GM19240 (cell line): ENCODE measurements around the gene DNAJB6.

Experiments
- DNase-seq: peaks from one replicate; pipeline ENCODE4 v3.0.0; 2011; ENCODE audit warnings: low spot score; ENCODE audit not compliant: insufficient read length

Gene DNAJB6

GRCh38 chr7:157394246-157395191 lies 57.7 kb downstream of the DNAJB6 start:
- no peak for DNase-seq

- no peak for DNase-seq
These were observed 58.4 kb downstream of the DNAJB6 start for GRCh38 chr7:157395206-157395605.

- DNase-seq: no peak
These were observed 59.7 kb downstream of the DNAJB6 start for GRCh38 chr7:157396316-157397035.

- DNase-seq: no peak
These were observed 60.4 kb downstream of the DNAJB6 start for GRCh38 chr7:157397036-157397720.

GRCh38 chr7:157397731-157398691 lies 61.2 kb downstream of the DNAJB6 start:
- DNase-seq: no peak

GRCh38 chr7:157399086-157399687 lies 62.4 kb downstream of the DNAJB6 start:
- no peak for DNase-seq

- DNase-seq: no peak
These were observed 63.5 kb downstream of the DNAJB6 start for GRCh38 chr7:157400171-157400860.

GRCh38 chr7:157401567-157402387 lies 65.0 kb downstream of the DNAJB6 start:
- DNase-seq: no peak

GRCh38 chr7:157402388-157402703 lies 65.5 kb downstream of the DNAJB6 start:
- no peak for DNase-seq

- no peak for DNase-seq
These were observed 66.2 kb downstream of the DNAJB6 start for GRCh38 chr7:157402911-157403534.

- DNase-seq: no peak
These were observed 67.0 kb downstream of the DNAJB6 start for GRCh38 chr7:157403646-157404401.

- DNase-seq: no peak
These were observed 68.2 kb downstream of the DNAJB6 start for GRCh38 chr7:157404845-157405481.

GRCh38 chr7:157405501-157405900 lies 68.7 kb downstream of the DNAJB6 start:
- no peak for DNase-seq

- no peak for DNase-seq
These were observed 69.4 kb downstream of the DNAJB6 start for GRCh38 chr7:157405914-157406810.

- DNase-seq: no peak
These were observed 70.2 kb downstream of the DNAJB6 start for GRCh38 chr7:157406971-157407370.

- DNase-seq: no peak
These were observed 70.9 kb downstream of the DNAJB6 start for GRCh38 chr7:157407512-157408257.
